T-cell (primary cell): Measurements from ENCODE around the gene TMEM9. TPM values are rescaled to one million over a fixed set of nuclear protein-coding genes. Genes with fewer than 3 reads are reported as not detected.
"Not testable (repeated sequence)": the region's sequence is repeated elsewhere in the genome, so short reads cannot be mapped to it uniquely, and the experiment has no call there.

Experiments
- ATAC-seq, 4 experiments: fragments of 200-7000 bp in 3 of 4; fragments of 150-1000 bp in 1 of 4; cut with Tn5 transposase; replicated peaks in 1 of 4; 1 replicate in 3 of 4; 2 replicates in 1 of 4; pipeline ENCODE4 v1.10.0; 2021; ENCODE audit warnings: moderate library complexity in 3 of 4, mild to moderate bottlenecking in 2 of 4, moderate number of reproducible peaks in 1 of 4
- CTCF ChIA-PET, 2 donors: fragments of 300-600 bp; sonication (Branson Sonifier 250); formaldehyde crosslinking; loops; one replicate each; lab custom pipeline; 2022; ENCODE audit warnings: antibody characterized with exemption in 2 of 2; lab: Charles Lee
- POLR2A ChIA-PET, 2 donors: fragments of 300-600 bp; sonication (Branson Sonifier 250); formaldehyde crosslinking; loops; one replicate each; lab custom pipeline; 2022; ENCODE audit warnings: antibody characterized with exemption in 2 of 2; lab: Charles Lee
- DNase-seq, 35 experiments: peaks; one replicate each; pipeline versions ENCODE4 v3.0.0 to v3.0.0-alpha.2; 2013 to 2023
- H3K27ac ChIP-seq: one replicate; pipeline ENCODE4 v1.5.1; 2013; ENCODE audit warnings: low read length
- H3K27me3 ChIP-seq, 2 experiments: replicated peaks in 1 of 2; 1 replicate in 1 of 2; 2 replicates in 1 of 2; pipeline versions ENCODE4 v1.6.1 to v1.7.0; 2013; ENCODE audit warnings: low read length in 1 of 2, mixed read lengths in 1 of 2; ENCODE audit not compliant: control insufficient read depth in 2 of 2, insufficient read depth in 2 of 2; ENCODE audit errors: extremely low read depth in 1 of 2
- H3K36me3 ChIP-seq, 2 donors: 1 replicate in 1 of 2; 2 replicates in 1 of 2; pipeline versions ENCODE4 v1.6.1 to v1.7.0; 2013; ENCODE audit warnings: low read length in 1 of 2; ENCODE audit not compliant: control insufficient read depth in 2 of 2, insufficient read depth in 1 of 2; ENCODE audit errors: extremely low read depth in 1 of 2
- H3K4me1 ChIP-seq, 2 experiments: 1 replicate in 1 of 2; 2 replicates in 1 of 2; pipeline versions ENCODE4 v1.6.1 to v1.7.0; 2013; ENCODE audit warnings: low read length in 2 of 2, mixed read lengths in 1 of 2; ENCODE audit not compliant: insufficient read depth in 2 of 2, control insufficient read depth in 1 of 2; ENCODE audit errors: extremely low read depth in 1 of 2
- H3K4me3 ChIP-seq, 2 donors: 1 replicate in 1 of 2; 2 replicates in 1 of 2; pipeline versions ENCODE4 v1.5.1 to v1.7.0; 2013; ENCODE audit warnings: mild to moderate bottlenecking in 2 of 2, low read length in 1 of 2, moderate library complexity in 1 of 2; ENCODE audit not compliant: control insufficient read depth in 1 of 2; ENCODE audit errors: extremely low read depth in 1 of 2
- H3K9me3 ChIP-seq: 2 replicates; pipeline ENCODE4 v1.7.0; 2013
- H3K27ac Mint-ChIP-seq, 2 donors: one replicate each; pipeline ENCODE4 v1.8.0; 2020 to 2021; ENCODE audit warnings: mild to moderate bottlenecking in 2 of 2, mixed read lengths in 2 of 2
- H3K27me3 Mint-ChIP-seq, 2 donors: one replicate each; pipeline ENCODE4 v1.8.0; 2021 to 2022; ENCODE audit warnings: mixed read lengths in 2 of 2
- H3K36me3 Mint-ChIP-seq: one replicate; pipeline ENCODE4 v1.8.0; 2021; ENCODE audit warnings: mixed read lengths
- H3K4me1 Mint-ChIP-seq, 3 donors: one replicate each; pipeline ENCODE4 v1.8.0; 2020 to 2022; ENCODE audit warnings: mixed read lengths in 3 of 3, mild to moderate bottlenecking in 1 of 3
- H3K4me3 Mint-ChIP-seq, 3 donors: one replicate each; pipeline ENCODE4 v1.8.0; 2020 to 2022; ENCODE audit warnings: mild to moderate bottlenecking in 3 of 3, mixed read lengths in 3 of 3, moderate library complexity in 3 of 3
- H3K9me3 Mint-ChIP-seq, 3 donors: one replicate each; pipeline ENCODE4 v1.8.0; 2020 to 2022; ENCODE audit warnings: mixed read lengths in 3 of 3
- WGBS: methylation state at CpG from one replicate; pipeline ENCODE4 v1.1.5; 2013; ENCODE audit warnings: missing lambda C conversion rate; ENCODE audit not compliant: insufficient coverage; 5-methylcytosine and 5-hydroxymethylcytosine counted together
- total RNA-seq, 35 experiments: library from RNA in 6 of 35; stranded (reverse) in 6 of 35; fragments of 120-200 nt in 1 of 35; gene quantifications; one replicate each; pipeline versions ENCODE4 v1.2.1 to v1.2.4 and lab custom pipeline; 2013 to 2026

Gene TMEM9
- total RNA-seq, 5 donors from 2014 or later (not counting 1 experiment from before 2014, with no cell fraction given), result 15.5 to 22.2 (median 17.7) TPM

GRCh38 chr1:201164645-201165044 lies 10.4 kb upstream of the TMEM9 start:
- 83% methylated on average over 6 of the region's 7 CpGs for WGBS
- CTCF ChIA-PET, result no interaction called here
- Mint-ChIP-seq H3K9me3 (no peaks in the 10 kb centered on the region), H3K27ac (no peak overlapping the region), H3K4me3 (no peak overlapping the region), H3K4me1 (no peaks in the 10 kb centered on the region), H3K36me3 (no peaks in the 10 kb centered on the region), H3K27me3 (peaks cover 3 to 4% of the 10 kb centered on the region in 2 donors)
- POLR2A ChIA-PET, result no interaction called here
- Histone ChIP-seq H3K4me1 (no peaks in the 10 kb centered on the region), H3K27me3 (no peaks in the 10 kb centered on the region), H3K4me3 (no peak overlapping the region), H3K9me3 (no peaks in the 10 kb centered on the region), H3K27ac (no peak overlapping the region), H3K36me3 (no peaks in the 10 kb centered on the region)
- no peak for DNase-seq
- no peak for ATAC-seq

- H3K4me3 ChIP-seq, result no peak overlapping the region
- Mint-ChIP-seq H3K27me3 (peaks cover 3 to 9% of the 10 kb centered on the region in 2 donors), H3K36me3 (no peaks in the 10 kb centered on the region), H3K9me3 (no peaks in the 10 kb centered on the region), H3K4me3 (no peak overlapping the region), H3K4me1 (no peaks in the 10 kb centered on the region), H3K27ac (no peak overlapping the region)
- 63% methylated on average over 1 of the region's 4 CpGs for WGBS
- POLR2A ChIA-PET, result no interaction called here
- no peaks in the 10 kb centered on the region for H3K36me3 ChIP-seq
- CTCF ChIA-PET, result no interaction called here
- no peak for ATAC-seq
- no peaks in the 10 kb centered on the region for H3K4me1 ChIP-seq
- H3K27me3 ChIP-seq, result peaks cover 0 to 4% of the 10 kb centered on the region in 2 experiments
- no peaks in the 10 kb centered on the region for H3K9me3 ChIP-seq
- no peak overlapping the region for H3K27ac ChIP-seq
- DNase-seq, result no peak
Observed at GRCh38 chr1:201163707-201164106, 9.4 kb upstream of the TMEM9 start.

- H3K36me3 Mint-ChIP-seq, H3K4me1 Mint-ChIP-seq, ATAC-seq, H3K4me3 Mint-ChIP-seq, CTCF ChIA-PET, H3K9me3 ChIP-seq, H3K4me1 ChIP-seq, DNase-seq, H3K27me3 Mint-ChIP-seq, H3K9me3 Mint-ChIP-seq, H3K36me3 ChIP-seq, H3K4me3 ChIP-seq, POLR2A ChIA-PET, H3K27ac Mint-ChIP-seq, H3K27me3 ChIP-seq, H3K27ac ChIP-seq: not testable (repeated sequence)
- WGBS, result 40% methylated on average over 1 of the region's 8 CpGs
Observed at GRCh38 chr1:201163036-201163435, 8.8 kb upstream of the TMEM9 start.

GRCh38 chr1:201157949-201158348 lies 3.7 kb upstream of the TMEM9 start:
- Histone ChIP-seq H3K9me3 (no peaks in the 10 kb centered on the region), H3K27me3 (peaks cover 0 to 12% of the 10 kb centered on the region in 2 experiments), H3K4me3 (no peak overlapping the region), H3K36me3 (no peaks in the 10 kb centered on the region), H3K27ac (no peak overlapping the region), H3K4me1 (peaks cover 3 to 19% of the 10 kb centered on the region in 2 experiments)
- Mint-ChIP-seq H3K9me3 (no peaks in the 10 kb centered on the region), H3K36me3 (no peaks in the 10 kb centered on the region), H3K27me3 (peaks cover 11 to 27% of the 10 kb centered on the region in 2 donors), H3K4me3 (no peak overlapping the region), H3K4me1 (peaks cover 15 to 16% (median 15%) of the 10 kb centered on the region in 3 donors), H3K27ac (no peak overlapping the region)
- ChIA-PET CTCF (no interaction called here), POLR2A (no interaction called here)
- ATAC-seq (no peak), DNase-seq (no peak)
- 85% methylated on average over 2 of the region's 2 CpGs for WGBS

- H3K27me3 Mint-ChIP-seq, result peaks cover 11 to 27% of the 10 kb centered on the region in 2 donors
- H3K27ac Mint-ChIP-seq, result no peak overlapping the region
- POLR2A ChIA-PET, result no interaction called here
- Histone ChIP-seq H3K4me3 (no peak overlapping the region), H3K36me3 (no peaks in the 10 kb centered on the region), H3K27me3 (peaks cover 0 to 12% of the 10 kb centered on the region in 2 experiments), H3K9me3 (no peaks in the 10 kb centered on the region), H3K27ac (no peak overlapping the region), H3K4me1 (peaks cover 3 to 19% of the 10 kb centered on the region in 2 experiments)
- CTCF ChIA-PET, result interaction anchor here in 1 of 2 donors (2.0 kb wide), 1 partner anchor 14 kb away, joined by 5 read pairs; no protein-coding TSS in a partner anchor
- no peak overlapping the region for H3K4me3 Mint-ChIP-seq
- H3K9me3 Mint-ChIP-seq, result no peaks in the 10 kb centered on the region
- H3K36me3 Mint-ChIP-seq, result no peaks in the 10 kb centered on the region
- peaks cover 16 to 23% (median 22%) of the 10 kb centered on the region in 3 donors for H3K4me1 Mint-ChIP-seq
- no peak for ATAC-seq
- DNase-seq, result no peak
Observed at GRCh38 chr1:201156819-201157218, 2.5 kb upstream of the TMEM9 start.

- Histone ChIP-seq H3K36me3 (peaks cover 0 to 2% of the 10 kb centered on the region in 2 donors), H3K4me1 (peaks cover 3 to 19% of the 10 kb centered on the region in 2 experiments), H3K4me3 (no peak overlapping the region), H3K27ac (no peak overlapping the region), H3K9me3 (no peaks in the 10 kb centered on the region), H3K27me3 (peaks cover 0 to 12% of the 10 kb centered on the region in 2 experiments)
- Mint-ChIP-seq H3K36me3 (peaks cover 2% of the 10 kb centered on the region), H3K27ac (no peak overlapping the region), H3K4me1 (peaks cover 18 to 23% (median 22%) of the 10 kb centered on the region in 3 donors), H3K4me3 (no peak overlapping the region), H3K9me3 (no peaks in the 10 kb centered on the region), H3K27me3 (peaks cover 11 to 26% of the 10 kb centered on the region in 2 donors)
- WGBS, result 93% methylated on average over 3 of the region's 3 CpGs
- no peak for DNase-seq
- no peak for ATAC-seq
- ChIA-PET POLR2A (no interaction called here), CTCF (interaction anchor here in 1 of 2 donors (2.0 kb wide), 1 partner anchor 15 kb away, joined by 5 read pairs; no protein-coding TSS in a partner anchor)
Observed at GRCh38 chr1:201156346-201156745, 2.1 kb upstream of the TMEM9 start.
